SK-N-SH (cell line): ENCODE results near the gene TACC2. TPM values are rescaled to one million over a fixed set of nuclear protein-coding genes. Genes with fewer than 3 reads are reported as not detected.

Source experiments
- CTCF ChIA-PET: fragments of 300-600, 350-600 bp; formaldehyde crosslinking; extraction: SDS; loops from one replicate; lab custom pipeline; 2021; lab: Yijun Ruan, JAX
- POLR2A ChIA-PET: fragments of 350-600 bp; sonication (Branson Sonifier 250); formaldehyde crosslinking; extraction: SDS; loops from one replicate; lab custom pipeline; 2020; ENCODE audit warnings: antibody characterized with exemption, inconsistent platforms; lab: Yijun Ruan, JAX
- DNase-seq: peaks from one replicate; pipeline ENCODE4 v3.0.0; 2012
- H2AFZ ChIP-seq: fragments of 200-600 bp; sonication (generic); 2 replicates; pipeline ENCODE4 v1.8.1; 2016; ENCODE audit warnings: antibody characterized with exemption, mild to moderate bottlenecking, low read depth
- H3F3A ChIP-seq: fragments of 200-600 bp; sonication (generic); replicated peaks from 2 replicates; pipeline ENCODE3; 2016; ENCODE audit warnings: antibody characterized with exemption, mild to moderate bottlenecking; ENCODE audit not compliant: insufficient read depth
- H3K27ac ChIP-seq, 2 experiments: fragments of 200-500 bp in 1 of 2; fragments of 200-600 bp in 1 of 2; sonication (Bioruptor generic) in 1 of 2; sonication (generic), shearing (Covaris generic) in 1 of 2; 2 replicates each; pipeline versions ENCODE4 v1.5.1 to v1.6.1; 2014 to 2016; ENCODE audit warnings: low read depth in 2 of 2, inconsistent platforms in 1 of 2, low read length in 1 of 2, mild to moderate bottlenecking in 1 of 2, mixed read lengths in 1 of 2
- H3K27me3 ChIP-seq: fragments of 200-600 bp; sonication (generic), shearing (Covaris generic); 2 replicates; pipeline ENCODE4 v1.6.1; 2016; ENCODE audit warnings: mixed run types; ENCODE audit not compliant: insufficient read depth
- H3K36me3 ChIP-seq, 2 experiments: fragments of 200-500 bp in 1 of 2; fragments of 200-600 bp in 1 of 2; sonication (Bioruptor generic) in 1 of 2; sonication (generic) in 1 of 2; replicated peaks in 1 of 2; 2 replicates each; pipeline versions ENCODE3 to v1.5.1; 2014 to 2016; ENCODE audit warnings: low read length in 1 of 2, mild to moderate bottlenecking in 1 of 2; ENCODE audit not compliant: insufficient read depth in 2 of 2, control insufficient read depth in 1 of 2
- H3K4me1 ChIP-seq, 2 experiments: fragments of 200-500 bp in 1 of 2; fragments of 200-600 bp in 1 of 2; sonication (Bioruptor generic) in 1 of 2; sonication (generic), shearing (Covaris generic) in 1 of 2; 2 replicates each; pipeline versions ENCODE4 v1.5.1 to v1.6.1; 2014 to 2016; ENCODE audit warnings: low read depth in 1 of 2, low read length in 1 of 2, mixed run types in 1 of 2; ENCODE audit not compliant: insufficient read depth in 2 of 2, control insufficient read depth in 1 of 2
- H3K4me2 ChIP-seq: fragments of 200-600 bp; sonication (generic), shearing (Covaris generic); 2 replicates; pipeline ENCODE4 v1.6.1; 2017; ENCODE audit warnings: mixed run types
- H3K4me3 ChIP-seq, 2 experiments: fragments of 200-500 bp in 1 of 2; fragments of 200-600 bp in 1 of 2; sonication (Bioruptor generic) in 1 of 2; sonication (generic), shearing (Covaris generic) in 1 of 2; 2 replicates each; pipeline versions ENCODE4 v1.5.1 to v1.8.1; 2014 to 2016; ENCODE audit warnings: low read depth in 2 of 2, inconsistent platforms in 1 of 2, low read length in 1 of 2, mild to moderate bottlenecking in 1 of 2, mixed read lengths in 1 of 2, moderate library complexity in 1 of 2
- H3K79me2 ChIP-seq: fragments of 200-600 bp; sonication (generic); 2 replicates; pipeline ENCODE4 v1.8.1; 2017; ENCODE audit warnings: mild to moderate bottlenecking; ENCODE audit not compliant: insufficient read depth
- H3K9ac ChIP-seq: fragments of 200-600 bp; sonication (generic); 2 replicates; pipeline ENCODE4 v1.6.1; 2017; ENCODE audit warnings: mixed run types
- H3K9me2 ChIP-seq: fragments of 200-600 bp; sonication (generic); 2 replicates; pipeline ENCODE4 v1.6.1; 2017; ENCODE audit warnings: mixed run types
- H3K9me3 ChIP-seq: fragments of 200-600 bp; sonication (generic); 2 replicates; pipeline ENCODE4 v1.6.1; 2017; ENCODE audit warnings: mixed run types, mild to moderate bottlenecking, moderate library complexity
- H4K20me1 ChIP-seq: fragments of 200-600 bp; sonication (generic); 2 replicates; pipeline ENCODE4 v1.6.1; 2017; ENCODE audit warnings: mild to moderate bottlenecking, mixed run types; ENCODE audit not compliant: insufficient read depth
- EP300 ChIP-seq, 2 experiments: IDR thresholded peaks; 2 replicates each; pipeline versions ENCODE4 v1.4.0 to v1.6.1; 2012; ENCODE audit warnings: borderline replicate concordance in 1 of 2, low read depth in 1 of 2, low read length in 1 of 2
- EZH2phosphoT487 ChIP-seq: fragments of 200-600 bp; sonication (generic); IDR thresholded peaks from 2 replicates; pipeline ENCODE4 v1.6.1; 2017; ENCODE audit warnings: low read depth, mixed run types, mild to moderate bottlenecking, antibody characterized with exemption, moderate library complexity, borderline replicate concordance
- FOSL2 ChIP-seq: IDR thresholded peaks from 2 replicates; pipeline ENCODE4 v1.4.0; 2012; ENCODE audit warnings: low read depth, mild to moderate bottlenecking, moderate library complexity, borderline replicate concordance
- JUND ChIP-seq: IDR thresholded peaks from 2 replicates; pipeline ENCODE4 v1.4.0; 2012
- MXI1 ChIP-seq: IDR thresholded peaks from 2 replicates; pipeline ENCODE4 v1.6.1; 2012; ENCODE audit warnings: mild to moderate bottlenecking, low read depth, low read length, improper control_type of control experiment
- NFIC ChIP-seq: IDR thresholded peaks from 2 replicates; pipeline ENCODE4 v1.4.0; 2012; ENCODE audit warnings: borderline replicate concordance
- RAD21 ChIP-seq: IDR thresholded peaks from 2 replicates; pipeline ENCODE4 v1.6.1; 2012; ENCODE audit warnings: mild to moderate bottlenecking, low read length
- RCOR1 ChIP-seq: fragments of 150-350 bp; IDR thresholded peaks from 2 replicates; pipeline ENCODE4 v1.6.1; 2017; ENCODE audit warnings: antibody characterized with exemption, low read length
- RFX5 ChIP-seq: IDR thresholded peaks from 2 replicates; pipeline ENCODE4 v1.6.1; 2012; ENCODE audit warnings: mild to moderate bottlenecking, improper control_type of control experiment, low read length
- RXRA ChIP-seq: IDR thresholded peaks from 2 replicates; pipeline ENCODE4 v1.4.0; 2012; ENCODE audit warnings: low read depth, mild to moderate bottlenecking, borderline replicate concordance
- SIN3A ChIP-seq: IDR thresholded peaks from 2 replicates; pipeline ENCODE4 v1.6.1; 2012; ENCODE audit warnings: low read depth, mild to moderate bottlenecking, low read length, moderate library complexity, borderline replicate concordance
- SMC3 ChIP-seq: IDR thresholded peaks from 2 replicates; pipeline ENCODE4 v1.6.1; 2012; ENCODE audit warnings: low read depth, low read length, improper control_type of control experiment
- TAF1 ChIP-seq: IDR thresholded peaks from 2 replicates; pipeline ENCODE4 v1.6.1; 2012; ENCODE audit warnings: low read depth, mild to moderate bottlenecking, low read length, moderate library complexity, borderline replicate concordance
- TCF12 ChIP-seq: IDR thresholded peaks from 2 replicates; pipeline ENCODE4 v1.4.0; 2012
- TEAD4 ChIP-seq: IDR thresholded peaks from 2 replicates; pipeline ENCODE4 v1.4.0; 2012; ENCODE audit warnings: mild to moderate bottlenecking, borderline replicate concordance; ENCODE audit not compliant: insufficient read depth
- USF2 ChIP-seq: fragments of 150-350 bp; IDR thresholded peaks from 2 replicates; pipeline ENCODE4 v1.6.1; 2017; ENCODE audit warnings: antibody characterized with exemption, low read length, low read depth, borderline replicate concordance
- ZBTB33 ChIP-seq: IDR thresholded peaks from 2 replicates; pipeline ENCODE4 v1.4.0; 2012; ENCODE audit warnings: low read depth, borderline replicate concordance
- WGBS: methylation state at CpG from one replicate; pipeline ENCODE4 v1.1.6; 2017; ENCODE audit warnings: low lambda C conversion rate; 5-methylcytosine and 5-hydroxymethylcytosine counted together
- polyA plus RNA-seq, 3 experiments: library from polyadenylated mRNA; depleted of rRNA; stranded (reverse); fragments of >200 nt; gene quantifications; 2 replicates each; pipeline ENCODE4 v1.2.3, GENCODE V29; 2012
- TF ChIP-seq, protein P1 (sequence below): fragments of 150-350 bp; IDR thresholded peaks from 2 replicates; pipeline ENCODE4 v1.6.1; 2016; ENCODE audit warnings: mild to moderate bottlenecking, low read depth, low read length
- TF ChIP-seq, protein P2 (sequence below): fragments of 200-600 bp; sonication (generic); IDR thresholded peaks from 2 replicates; pipeline ENCODE4 v1.6.1; 2017; ENCODE audit warnings: antibody characterized with exemption, mild to moderate bottlenecking, moderate library complexity

The TACC2 gene
- polyA plus RNA-seq, 1 of the 3 experiments (the other 2 are of a cell fraction): 8.8 TPM

GRCh38 chr10:121942749-121943416 is 46.1 kb upstream of the TACC2 start (continued):
- TF ChIP-seq ZBTB33 (no peak), EZH2phosphoT487 (no peak), RCOR1 (no peak), TCF12 (peak; percentile 60), JUND (0 out of 2 replicates have a peak, but pooled peaks have one; percentile 9), RFX5 (no peak), FOSL2 (no peak; the same call in 1 of the 2 replicates), RXRA (no peak), SMC3 (no peak), SIN3A (no peak), MXI1 (no peak)
- TF ChIP-seq, protein P1, sequence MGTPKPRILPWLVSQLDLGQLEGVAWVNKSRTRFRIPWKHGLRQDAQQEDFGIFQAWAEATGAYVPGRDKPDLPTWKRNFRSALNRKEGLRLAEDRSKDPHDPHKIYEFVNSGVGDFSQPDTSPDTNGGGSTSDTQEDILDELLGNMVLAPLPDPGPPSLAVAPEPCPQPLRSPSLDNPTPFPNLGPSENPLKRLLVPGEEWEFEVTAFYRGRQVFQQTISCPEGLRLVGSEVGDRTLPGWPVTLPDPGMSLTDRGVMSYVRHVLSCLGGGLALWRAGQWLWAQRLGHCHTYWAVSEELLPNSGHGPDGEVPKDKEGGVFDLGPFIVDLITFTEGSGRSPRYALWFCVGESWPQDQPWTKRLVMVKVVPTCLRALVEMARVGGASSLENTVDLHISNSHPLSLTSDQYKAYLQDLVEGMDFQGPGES: no peak

GRCh38 chr10:121947343-121948330 is 41.3 kb upstream of the TACC2 start:
- peaks cover 15% of the 10 kb centered on the region for H3F3A ChIP-seq
- H3K79me2 ChIP-seq: no peaks in the 10 kb centered on the region
- H2AFZ ChIP-seq: no peak overlapping the region
- no peak overlapping the region for H3K4me2 ChIP-seq
- H3K9ac ChIP-seq: no peak overlapping the region
- TF ChIP-seq TCF12 (no peak), EP300 (IDR thresholded peaks at IDR 0.05; ENCODE audit: borderline replicate concordance in 1 of 2, low read depth in 1 of 2, low read length in 1 of 2) (no peak), TEAD4 (no peak), SMC3 (no peak), RFX5 (no peak), NFIC (no peak), TAF1 (no peak), RAD21 (no peak), RXRA (no peak), USF2 (no peak)
- TF ChIP-seq, protein P2, sequence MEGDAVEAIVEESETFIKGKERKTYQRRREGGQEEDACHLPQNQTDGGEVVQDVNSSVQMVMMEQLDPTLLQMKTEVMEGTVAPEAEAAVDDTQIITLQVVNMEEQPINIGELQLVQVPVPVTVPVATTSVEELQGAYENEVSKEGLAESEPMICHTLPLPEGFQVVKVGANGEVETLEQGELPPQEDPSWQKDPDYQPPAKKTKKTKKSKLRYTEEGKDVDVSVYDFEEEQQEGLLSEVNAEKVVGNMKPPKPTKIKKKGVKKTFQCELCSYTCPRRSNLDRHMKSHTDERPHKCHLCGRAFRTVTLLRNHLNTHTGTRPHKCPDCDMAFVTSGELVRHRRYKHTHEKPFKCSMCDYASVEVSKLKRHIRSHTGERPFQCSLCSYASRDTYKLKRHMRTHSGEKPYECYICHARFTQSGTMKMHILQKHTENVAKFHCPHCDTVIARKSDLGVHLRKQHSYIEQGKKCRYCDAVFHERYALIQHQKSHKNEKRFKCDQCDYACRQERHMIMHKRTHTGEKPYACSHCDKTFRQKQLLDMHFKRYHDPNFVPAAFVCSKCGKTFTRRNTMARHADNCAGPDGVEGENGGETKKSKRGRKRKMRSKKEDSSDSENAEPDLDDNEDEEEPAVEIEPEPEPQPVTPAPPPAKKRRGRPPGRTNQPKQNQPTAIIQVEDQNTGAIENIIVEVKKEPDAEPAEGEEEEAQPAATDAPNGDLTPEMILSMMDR: no peak
- no peaks in the 10 kb centered on the region for H3K36me3 ChIP-seq
- no peaks in the 10 kb centered on the region for H4K20me1 ChIP-seq
- ChIA-PET POLR2A (no interaction called here), CTCF (interaction anchor here (0.9 to 2.0 kb wide), 3 partner anchors 11 to 48 kb away, joined by 3 to 9 read pairs (median 5); partner anchors contain the start of gene NSMCE4A)
- H3K9me3 ChIP-seq: no peaks in the 10 kb centered on the region
- H3K9me2 ChIP-seq: no peaks in the 10 kb centered on the region
- 78% methylated on average over 7 of the region's 7 CpGs for WGBS
- H3K27me3 ChIP-seq: no peaks in the 10 kb centered on the region
- no peak overlapping the region for H3K27ac ChIP-seq
- H3K4me3 ChIP-seq: no peak overlapping the region
- H3K4me1 ChIP-seq: 0 out of 4 replicates have a peak, but pooled peaks cover 0 to 8% of the 10 kb centered on the region in 2 experiments
- DNase-seq: no peak
